ENCODE data around the gene MRPS25.
"Not testable (repeated sequence)": the region's sequence is repeated elsewhere in the genome, so short reads cannot be mapped to it uniquely, and the experiment has no call there.

Gene MRPS25

GRCh38 chr3:15017191-15017590 lies 47.9 kb downstream of the MRPS25 start:
- TF ChIP-seq JUND (IDR thresholded peaks at IDR 0.05; ENCODE audit: low read depth), result no peak
- DNase-seq (ENCODE audit: low read depth in 1 of 2, low spot score in 1 of 2), result no peak
- in situ Hi-C loops (cut with HindIII; ENCODE audit: low pct_unique_long_range_greater_than_20kb, low sequenced_read_pairs), result no loop called here

GRCh38 chr3:15015456-15015855 lies 49.7 kb downstream of the MRPS25 start:
- in situ Hi-C loops (cut with HindIII; ENCODE audit: low pct_unique_long_range_greater_than_20kb, low sequenced_read_pairs), result no loop called here
- no peak for DNase-seq (ENCODE audit: low read depth in 1 of 2, low spot score in 1 of 2)
- TF ChIP-seq JUND (IDR thresholded peaks at IDR 0.05; ENCODE audit: low read depth), result no peak

- no peak for DNase-seq (ENCODE audit: low read depth in 1 of 2, low spot score in 1 of 2)
- in situ Hi-C loops (cut with HindIII; ENCODE audit: low pct_unique_long_range_greater_than_20kb, low sequenced_read_pairs), result no loop called here
- no peak for TF ChIP-seq JUND (IDR thresholded peaks at IDR 0.05; ENCODE audit: low read depth)
Observed at GRCh38 chr3:15014606-15015328, 50.3 kb downstream of the MRPS25 start.

GRCh38 chr3:15011174-15011573 lies 53.9 kb downstream of the MRPS25 start:
- in situ Hi-C loops (cut with HindIII; ENCODE audit: low pct_unique_long_range_greater_than_20kb, low sequenced_read_pairs), result no loop called here
- TF ChIP-seq JUND (IDR thresholded peaks at IDR 0.05; ENCODE audit: low read depth), result no peak
- no peak for DNase-seq (ENCODE audit: low read depth in 1 of 2, low spot score in 1 of 2)

- no peak for DNase-seq (ENCODE audit: low read depth in 1 of 2, low spot score in 1 of 2)
- in situ Hi-C loops (cut with HindIII; ENCODE audit: low pct_unique_long_range_greater_than_20kb, low sequenced_read_pairs), result no loop called here
- no peak for TF ChIP-seq JUND (IDR thresholded peaks at IDR 0.05; ENCODE audit: low read depth)
Observed at GRCh38 chr3:15010664-15011063, 54.5 kb downstream of the MRPS25 start.

GRCh38 chr3:15009167-15009566 lies 55.9 kb downstream of the MRPS25 start:
- in situ Hi-C loops (cut with HindIII; ENCODE audit: low pct_unique_long_range_greater_than_20kb, low sequenced_read_pairs), result no loop called here
- TF ChIP-seq JUND (IDR thresholded peaks at IDR 0.05; ENCODE audit: low read depth), result no peak
- no peak for DNase-seq (ENCODE audit: low read depth in 1 of 2, low spot score in 1 of 2)

GRCh38 chr3:15007681-15008141 lies 57.4 kb downstream of the MRPS25 start:
- TF ChIP-seq JUND (IDR thresholded peaks at IDR 0.05; ENCODE audit: low read depth), result no peak
- DNase-seq (ENCODE audit: low read depth in 1 of 2, low spot score in 1 of 2), result peak in 1 of 2 experiments; percentile 23
- in situ Hi-C loops (cut with HindIII; ENCODE audit: low pct_unique_long_range_greater_than_20kb, low sequenced_read_pairs), result no loop called here

- DNase-seq (ENCODE audit: low read depth in 1 of 2, low spot score in 1 of 2); in situ Hi-C loops (cut with HindIII; ENCODE audit: low pct_unique_long_range_greater_than_20kb, low sequenced_read_pairs): not testable (repeated sequence)
Observed at GRCh38 chr3:14999182-14999581, 65.9 kb downstream of the MRPS25 start.

Data from T47D (cell line).